Activated CD8-positive, alpha-beta T cell treated with anti-CD3 and anti-CD28 coated beads for 36 hours (primary cell): ENCODE results near the gene TEK. TPM values are rescaled to one million over a fixed set of nuclear protein-coding genes. Genes with fewer than 3 reads are reported as not detected.

Experiments
- ATAC-seq: fragments of 200-7000 bp; cut with Tn5 transposase; one replicate; pipeline ENCODE4 v1.10.0; 2021; ENCODE audit warnings: mild to moderate bottlenecking, moderate library complexity
- CTCF ChIA-PET: fragments of 350-600 bp; sonication (Branson Sonifier 250); formaldehyde crosslinking; loops from one replicate; lab custom pipeline; 2021; ENCODE audit warnings: antibody characterized with exemption; lab: Charles Lee
- POLR2A ChIA-PET: fragments of 350-600 bp; sonication (Branson Sonifier 250); formaldehyde crosslinking; loops from one replicate; lab custom pipeline; 2021; ENCODE audit warnings: antibody characterized with exemption; lab: Charles Lee
- DNase-seq: peaks from one replicate; pipeline ENCODE4 v3.0.0-alpha.2; 2020
- H3K27ac Mint-ChIP-seq: one replicate; pipeline ENCODE4 v1.8.0; 2021; ENCODE audit warnings: mild to moderate bottlenecking, mixed read lengths
- H3K27me3 Mint-ChIP-seq: one replicate; pipeline ENCODE4 v1.8.0; 2021; ENCODE audit warnings: mixed read lengths
- H3K36me3 Mint-ChIP-seq: one replicate; pipeline ENCODE4 v1.8.0; 2021; ENCODE audit warnings: low read depth, mixed read lengths
- H3K4me1 Mint-ChIP-seq: one replicate; pipeline ENCODE4 v1.8.0; 2021; ENCODE audit warnings: low read depth, mixed read lengths
- H3K4me3 Mint-ChIP-seq: one replicate; pipeline ENCODE4 v1.8.0; 2021; ENCODE audit warnings: mild to moderate bottlenecking, moderate library complexity, mixed read lengths
- H3K9me3 Mint-ChIP-seq: one replicate; pipeline ENCODE4 v1.8.0; 2021; ENCODE audit warnings: mixed read lengths
- CTCF ChIP-seq: fragments of 200-600 bp; IDR thresholded peaks from one replicate; pipeline ENCODE4 v1.8.0; 2022; ENCODE audit warnings: antibody characterized with exemption, mild to moderate bottlenecking
- intact Hi-C: fragments of 100-400 bp; cut with micrococcal nuclease; formaldehyde crosslinking; loops from one replicate; pipeline ENCODE4 v1.10.0; 2022
- total RNA-seq, 2 experiments: library from RNA; stranded (reverse); gene quantifications; one replicate each; pipeline ENCODE4 v1.2.3, GENCODE V29; 2021

Gene TEK
- total RNA-seq, 2 experiments from 2014 or later = not detected

- Mint-ChIP-seq H3K36me3 (no peaks in the 10 kb centered on the region), H3K4me1 (peaks cover 2% of the 10 kb centered on the region), H3K9me3 (no peaks in the 10 kb centered on the region), H3K27ac (no peak overlapping the region), H3K4me3 (no peak overlapping the region), H3K27me3 (peaks cover 9% of the 10 kb centered on the region)
- peak; percentile 92 for TF ChIP-seq CTCF
- DNase-seq (no peak), ATAC-seq (no peak)
- intact Hi-C loops = loop anchor here (1.0 to 10.0 kb wide), 2 partner anchors 242 to 532 kb away; no protein-coding TSS in a partner anchor
- POLR2A ChIA-PET = no interaction called here
- CTCF ChIA-PET = interaction anchor here (0.6 to 2.3 kb wide), 17 partner anchors 10 to 617 kb away, joined by 3 to 9 read pairs (median 3); no protein-coding TSS in a partner anchor
Measured at GRCh38 chr9:27276193-27277030, 167.4 kb downstream of the TEK start.

- H3K27me3 Mint-ChIP-seq = peaks cover 10% of the 10 kb centered on the region
- intact Hi-C loops = loop anchor here (10.0 kb wide), 1 partner anchor 534 kb away; no protein-coding TSS in a partner anchor
- H3K27ac Mint-ChIP-seq = no peak overlapping the region
- CTCF ChIA-PET = interaction anchor here (0.7 kb wide), 1 partner anchor 8 kb away, joined by 3 read pairs; no protein-coding TSS in a partner anchor
- H3K4me3 Mint-ChIP-seq = no peak overlapping the region
- POLR2A ChIA-PET = no interaction called here
- ATAC-seq (no peak), DNase-seq (no peak)
- no peaks in the 10 kb centered on the region for H3K36me3 Mint-ChIP-seq
- TF ChIP-seq CTCF = no peak
- peaks cover 2% of the 10 kb centered on the region for H3K4me1 Mint-ChIP-seq
- H3K9me3 Mint-ChIP-seq = no peaks in the 10 kb centered on the region
Measured at GRCh38 chr9:27278374-27278773, 169.3 kb downstream of the TEK start.

- ChIA-PET POLR2A (no interaction called here), CTCF (interaction anchor here (1.1 to 1.2 kb wide), 2 partner anchors 19 to 246 kb away, joined by 3 read pairs; no protein-coding TSS in a partner anchor)
- DNase-seq = no peak
- Mint-ChIP-seq H3K4me1 (peaks cover 2% of the 10 kb centered on the region), H3K9me3 (no peaks in the 10 kb centered on the region), H3K36me3 (no peaks in the 10 kb centered on the region), H3K27me3 (peaks cover 12% of the 10 kb centered on the region), H3K27ac (no peak overlapping the region), H3K4me3 (no peak overlapping the region)
- ATAC-seq = no peak
- intact Hi-C loops = loop anchor here (5.0 to 10.0 kb wide), 2 partner anchors 48 to 535 kb away; no protein-coding TSS in a partner anchor
- TF ChIP-seq CTCF = no peak
Measured at GRCh38 chr9:27279611-27280010, 170.6 kb downstream of the TEK start.

Other genes starting within 250 kb of the TEK start
- gene CAAP1, start 216.4 kb upstream of the TEK start, total RNA-seq = 10 to 100 TPM; 16.8 to 19.0 TPM
- gene PLAA, start 162.0 kb upstream of the TEK start, total RNA-seq = 10 to 100 TPM; 29.8 to 31.9 TPM
- gene IFT74, start 152.8 kb upstream of the TEK start, total RNA-seq = 1 to 10 TPM; 9.1 to 9.2 TPM
- gene LRRC19, start 103.6 kb upstream of the TEK start, total RNA-seq = not detected
- gene EQTN, start 187.9 kb downstream of the TEK start, total RNA-seq = not detected